Caco-2 (cell line): ENCODE data around the gene LRRC26. TPM values are rescaled to one million over a fixed set of nuclear protein-coding genes. Genes with fewer than 3 reads are reported as not detected.

Experiments used
- BruUV-seq: library from RNA; stranded (reverse); fragments of 400-500 nt; replicated peaks from 2 replicates; lab custom pipeline; 2021; lab: Mats Ljungman, UMichigan
- CTCF ChIA-PET: fragments of 300-600 bp; sonication (Branson Sonifier 250); formaldehyde crosslinking; loops from one replicate; lab custom pipeline; 2022; ENCODE audit warnings: antibody characterized with exemption; lab: Charles Lee
- POLR2A ChIA-PET: fragments of 300-600 bp; sonication (Branson Sonifier 250); formaldehyde crosslinking; loops from one replicate; lab custom pipeline; 2022; ENCODE audit warnings: antibody characterized with exemption; lab: Charles Lee
- DNase-seq, 2 experiments: peaks; one replicate each; pipeline versions ENCODE4 v3.0.0 to v3.0.0-alpha.2; 2020 to 2022
- H3K27me3 ChIP-seq: replicated peaks from 2 replicates; pipeline ENCODE4 v1.6.0; 2011; ENCODE audit warnings: low read length; ENCODE audit not compliant: control insufficient read depth, insufficient read depth
- H3K36me3 ChIP-seq: 2 replicates; pipeline ENCODE4 v1.5.1; 2011; ENCODE audit warnings: low read length; ENCODE audit not compliant: control insufficient read depth, insufficient read depth
- H3K4me1 ChIP-seq: fragments of 250-450 bp; sonication (Bioruptor Pico); 2 replicates; pipeline ENCODE4 v1.5.1; 2020; ENCODE audit warnings: mild to moderate bottlenecking
- H3K4me3 ChIP-seq: 2 replicates; pipeline ENCODE4 v1.5.1; 2011; ENCODE audit warnings: low read depth, mild to moderate bottlenecking, control low read depth, low read length
- H3K9me3 ChIP-seq: fragments of 250-450 bp; sonication (Bioruptor Pico); 2 replicates; pipeline ENCODE4 v1.5.1; 2020; ENCODE audit warnings: mild to moderate bottlenecking, moderate library complexity
- H3K27ac Mint-ChIP-seq: one replicate; pipeline ENCODE4 v1.8.0; 2022; ENCODE audit warnings: mixed read lengths; ENCODE audit not compliant: unreplicated experiment
- H3K27me3 Mint-ChIP-seq: one replicate; pipeline ENCODE4 v1.8.0; 2022; ENCODE audit warnings: mixed read lengths; ENCODE audit not compliant: insufficient read depth, unreplicated experiment
- H3K36me3 Mint-ChIP-seq: one replicate; pipeline ENCODE4 v1.8.0; 2022; ENCODE audit warnings: mild to moderate bottlenecking, mixed read lengths; ENCODE audit not compliant: insufficient read depth, unreplicated experiment
- H3K4me1 Mint-ChIP-seq: one replicate; pipeline ENCODE4 v1.8.0; 2022; ENCODE audit warnings: low read depth, mixed read lengths; ENCODE audit not compliant: unreplicated experiment
- H3K4me3 Mint-ChIP-seq: one replicate; pipeline ENCODE4 v1.8.0; 2022; ENCODE audit warnings: mild to moderate bottlenecking, moderate library complexity, mixed read lengths; ENCODE audit not compliant: unreplicated experiment
- H3K9me3 Mint-ChIP-seq: one replicate; pipeline ENCODE4 v1.8.0; 2022; ENCODE audit warnings: mixed read lengths; ENCODE audit not compliant: unreplicated experiment
- intact Hi-C: fragments of 100-400 bp; cut with micrococcal nuclease; formaldehyde crosslinking; loops from one replicate; pipeline ENCODE4 v1.10.0; 2022; ENCODE audit not compliant: unreplicated experiment
- total RNA-seq: library from RNA; stranded (reverse); gene quantifications from 2 replicates; pipeline ENCODE4 v1.2.3, GENCODE V29; 2022
- TF ChIP-seq, protein P1 (sequence below), 2 experiments: fragments of 200-600 bp in 1 of 2; IDR thresholded peaks; 1 replicate in 1 of 2; 2 replicates in 1 of 2; pipeline versions ENCODE4 v1.5.1 to v1.8.0; 2011 to 2022; ENCODE audit warnings: antibody characterized with exemption in 1 of 2, control low read depth in 1 of 2, inconsistent platforms in 1 of 2, low read depth in 1 of 2, low read length in 1 of 2, mild to moderate bottlenecking in 1 of 2, moderate library complexity in 1 of 2; ENCODE audit not compliant: insufficient read depth in 1 of 2, severe bottlenecking in 1 of 2, unreplicated experiment in 1 of 2

LRRC26 gene
- total RNA-seq, 1 experiment from 2014 or later: 2.9 TPM

DNA sequence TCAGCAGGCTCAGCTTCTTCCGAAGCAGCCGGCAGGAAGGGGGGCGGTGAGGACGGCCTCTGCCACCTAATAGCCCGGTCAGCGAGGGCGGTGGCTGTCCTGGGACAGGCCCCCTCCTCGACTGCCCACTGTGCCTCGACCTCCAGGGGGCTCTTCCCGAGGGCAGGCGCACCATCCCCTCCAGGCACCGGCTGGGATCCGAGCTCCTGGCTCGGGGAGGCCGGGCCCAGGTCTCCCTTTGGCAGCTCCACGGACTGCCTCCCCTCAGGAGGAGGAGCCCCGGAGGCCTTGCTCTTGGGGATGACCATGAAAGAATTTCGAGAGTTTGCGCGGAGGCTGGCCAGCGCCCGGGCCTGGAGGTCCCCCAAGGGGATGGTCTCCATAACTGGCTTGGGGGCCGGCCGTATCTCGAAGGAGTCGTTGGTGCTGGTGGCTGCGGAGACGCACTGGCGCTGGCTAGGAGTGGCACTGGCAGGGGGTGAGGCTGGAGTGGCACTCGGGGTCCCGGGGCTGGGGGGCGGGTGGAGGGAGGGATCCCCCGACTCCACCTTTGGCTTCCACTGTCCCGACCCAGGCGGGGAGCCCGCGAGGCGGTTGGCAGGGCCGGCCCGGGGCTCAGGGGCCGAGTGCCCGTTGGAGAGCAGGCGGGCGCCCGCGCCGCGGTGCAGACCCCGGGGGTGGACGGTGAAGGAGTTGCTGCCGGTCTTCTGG lies 29.7 kb upstream of the LRRC26 start:
- Mint-ChIP-seq H3K4me3 (peak overlapping the region; percentile 76), H3K4me1 (peaks cover 8% of the 10 kb centered on the region), H3K27me3 (no peaks in the 10 kb centered on the region), H3K27ac (peak overlapping the region; percentile 39), H3K36me3 (peaks cover 20% of the 10 kb centered on the region), H3K9me3 (no peaks in the 10 kb centered on the region)
- ChIA-PET POLR2A (interaction anchor here (0.5 to 2.0 kb wide), 2 partner anchors 10 to 41 kb away, joined by 3 to 21 read pairs; partner anchors contain the start of genes ANAPC2 and SSNA1), CTCF (interaction anchor here (0.6 to 2.0 kb wide), 3 partner anchors 10 to 68 kb away, joined by 3 to 12 read pairs (median 4); partner anchors contain the start of genes ANAPC2 and SSNA1)
- no peak for DNase-seq
- Histone ChIP-seq H3K9me3 (no peaks in the 10 kb centered on the region), H3K27me3 (no peaks in the 10 kb centered on the region), H3K4me3 (peak overlapping the region; percentile 49), H3K36me3 (no peaks in the 10 kb centered on the region), H3K4me1 (peaks cover 39% of the 10 kb centered on the region)
- BruUV-seq: TSS peak; percentile 14
- intact Hi-C loops: loop anchor here (1.0 to 5.0 kb wide), 3 partner anchors 10 to 38 kb away; no protein-coding TSS in a partner anchor
- TF ChIP-seq, protein P1, sequence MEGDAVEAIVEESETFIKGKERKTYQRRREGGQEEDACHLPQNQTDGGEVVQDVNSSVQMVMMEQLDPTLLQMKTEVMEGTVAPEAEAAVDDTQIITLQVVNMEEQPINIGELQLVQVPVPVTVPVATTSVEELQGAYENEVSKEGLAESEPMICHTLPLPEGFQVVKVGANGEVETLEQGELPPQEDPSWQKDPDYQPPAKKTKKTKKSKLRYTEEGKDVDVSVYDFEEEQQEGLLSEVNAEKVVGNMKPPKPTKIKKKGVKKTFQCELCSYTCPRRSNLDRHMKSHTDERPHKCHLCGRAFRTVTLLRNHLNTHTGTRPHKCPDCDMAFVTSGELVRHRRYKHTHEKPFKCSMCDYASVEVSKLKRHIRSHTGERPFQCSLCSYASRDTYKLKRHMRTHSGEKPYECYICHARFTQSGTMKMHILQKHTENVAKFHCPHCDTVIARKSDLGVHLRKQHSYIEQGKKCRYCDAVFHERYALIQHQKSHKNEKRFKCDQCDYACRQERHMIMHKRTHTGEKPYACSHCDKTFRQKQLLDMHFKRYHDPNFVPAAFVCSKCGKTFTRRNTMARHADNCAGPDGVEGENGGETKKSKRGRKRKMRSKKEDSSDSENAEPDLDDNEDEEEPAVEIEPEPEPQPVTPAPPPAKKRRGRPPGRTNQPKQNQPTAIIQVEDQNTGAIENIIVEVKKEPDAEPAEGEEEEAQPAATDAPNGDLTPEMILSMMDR (IDR thresholded peaks at IDR 0.05; ENCODE audit: insufficient read depth in 1 of 2, low read depth in 1 of 2, low read length in 1 of 2, severe bottlenecking in 1 of 2, unreplicated experiment in 1 of 2): no peak

DNA sequence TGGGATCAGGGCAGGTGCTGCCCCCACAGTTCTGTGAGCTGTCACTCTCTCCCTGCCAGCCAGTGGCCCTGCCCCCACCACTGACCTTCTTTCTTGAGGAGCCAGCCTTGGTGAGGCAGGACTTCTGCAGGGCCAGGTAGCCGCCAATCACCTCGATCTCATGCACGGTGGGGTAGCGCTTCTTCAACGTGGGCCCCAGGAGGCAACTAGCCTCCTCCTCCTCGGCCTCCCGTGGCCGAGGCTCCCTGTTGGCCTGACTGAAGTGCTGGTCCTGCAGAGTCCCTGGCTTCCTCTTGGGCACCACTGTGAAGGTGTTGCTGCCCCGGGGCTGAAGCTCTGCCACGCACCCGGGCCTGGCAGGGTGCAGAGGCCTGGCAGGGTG lies 29.0 kb upstream of the LRRC26 start:
- Mint-ChIP-seq H3K9me3 (no peaks in the 10 kb centered on the region), H3K36me3 (peaks cover 20% of the 10 kb centered on the region), H3K27ac (peak overlapping the region; percentile 39), H3K27me3 (no peaks in the 10 kb centered on the region), H3K4me1 (peaks cover 8% of the 10 kb centered on the region), H3K4me3 (peak overlapping the region; percentile 76)
- intact Hi-C loops: no loop called here
- H3K27me3 ChIP-seq: no peaks in the 10 kb centered on the region
- H3K4me1 ChIP-seq: peaks cover 32% of the 10 kb centered on the region
- ChIA-PET POLR2A (interaction anchor here (0.5 to 1.4 kb wide), 3 partner anchors 10 to 42 kb away, joined by 3 to 5 read pairs (median 4); no protein-coding TSS in a partner anchor), CTCF (interaction anchor here (0.6 to 2.0 kb wide), 4 partner anchors 10 to 67 kb away, joined by 3 to 12 read pairs (median 4); partner anchors contain the start of genes ANAPC2 and SSNA1)
- no peak for DNase-seq
- no peaks in the 10 kb centered on the region for H3K36me3 ChIP-seq
- H3K4me3 ChIP-seq: peak overlapping the region; percentile 49
- no TSS peak for BruUV-seq
- TF ChIP-seq, protein P1 (IDR thresholded peaks at IDR 0.05; ENCODE audit: insufficient read depth in 1 of 2, low read depth in 1 of 2, low read length in 1 of 2, severe bottlenecking in 1 of 2, unreplicated experiment in 1 of 2): no peak
- H3K9me3 ChIP-seq: no peaks in the 10 kb centered on the region

DNA sequence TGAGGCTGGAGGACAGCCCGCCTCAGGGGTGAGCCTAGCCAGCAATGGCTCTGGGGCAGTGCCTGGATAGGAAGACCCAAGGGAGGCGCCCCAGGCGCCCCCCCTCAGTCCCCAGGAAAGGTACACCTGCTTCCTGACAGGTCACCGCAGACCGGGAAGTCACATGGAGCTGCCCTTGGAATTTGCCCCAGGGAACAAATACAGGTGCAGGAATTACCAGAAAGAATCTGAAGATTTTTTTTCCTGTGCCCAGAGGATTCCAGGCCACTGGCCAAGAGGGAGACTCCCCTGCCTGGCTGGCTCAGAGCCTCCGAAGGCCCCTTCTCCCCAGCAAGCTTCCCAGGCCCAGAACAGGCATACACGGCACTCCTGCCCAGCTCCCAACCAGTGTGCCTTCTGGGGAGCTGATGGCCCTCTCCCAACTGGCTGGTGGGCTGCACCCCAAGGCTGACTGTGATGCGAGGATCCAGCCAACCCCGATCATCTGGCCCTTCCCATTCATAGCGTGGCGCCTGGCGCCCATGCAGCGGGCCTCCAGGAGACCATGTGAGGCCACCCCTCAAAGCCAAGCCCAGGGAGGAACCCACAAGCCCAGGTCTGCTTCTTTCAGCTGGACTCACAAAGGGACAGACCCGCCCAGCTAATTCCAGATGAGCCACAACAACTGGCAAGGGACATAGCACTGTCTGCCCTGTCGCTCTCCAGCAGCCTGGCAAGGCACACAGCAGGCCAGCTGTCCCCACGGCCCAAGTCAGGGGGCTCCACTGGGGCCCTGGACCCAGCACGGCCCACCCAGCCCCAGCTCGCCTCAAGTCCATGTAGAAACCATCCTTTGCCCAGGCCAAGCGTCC lies 28.4 kb upstream of the LRRC26 start:
- Mint-ChIP-seq H3K4me3 (peak overlapping the region; percentile 76), H3K27ac (peak overlapping the region; percentile 39)

More for the DNA sequence above, 28.4 kb upstream of the LRRC26 start:
- DNase-seq: peak; percentile 69 to 82
- Histone ChIP-seq H3K27me3 (no peaks in the 10 kb centered on the region), H3K9me3 (no peaks in the 10 kb centered on the region), H3K4me1 (peaks cover 32% of the 10 kb centered on the region), H3K4me3 (peak overlapping the region; percentile 49), H3K36me3 (no peaks in the 10 kb centered on the region)
- BruUV-seq: no TSS peak
- H3K27me3 Mint-ChIP-seq: no peaks in the 10 kb centered on the region
- H3K4me1 Mint-ChIP-seq: peaks cover 8% of the 10 kb centered on the region
- intact Hi-C loops: no loop called here
- TF ChIP-seq, protein P1 (IDR thresholded peaks at IDR 0.05; ENCODE audit: insufficient read depth in 1 of 2, low read depth in 1 of 2, low read length in 1 of 2, severe bottlenecking in 1 of 2, unreplicated experiment in 1 of 2): no peak
- CTCF ChIA-PET: interaction anchor here (1.0 to 2.0 kb wide), 2 partner anchors 9 to 38 kb away, joined by 4 to 12 read pairs; partner anchors contain the start of genes ANAPC2 and SSNA1
- POLR2A ChIA-PET: interaction anchor here (0.9 to 1.4 kb wide), 2 partner anchors 9 to 25 kb away, joined by 4 to 5 read pairs; no protein-coding TSS in a partner anchor
- no peaks in the 10 kb centered on the region for H3K9me3 Mint-ChIP-seq
- peaks cover 20% of the 10 kb centered on the region for H3K36me3 Mint-ChIP-seq
